Ovary (tissue), 3 donors: ENCODE measurements around the gene ARHGEF10L.

Experiments used
- EP300 ChIP-seq: sonication (generic); formaldehyde crosslinking; IDR thresholded peaks from one replicate; pipeline ENCODE4 v1.6.1; 2017; ENCODE audit warnings: antibody characterized with exemption
- POLR2A ChIP-seq: fragments of 450-650 bp; IDR thresholded peaks from one replicate; pipeline ENCODE4 v1.6.1; 2017; ENCODE audit warnings: antibody characterized with exemption, mild to moderate bottlenecking, moderate library complexity
- TF ChIP-seq, protein P1 (sequence below), 3 donors: fragments of 450-650 bp in 2 of 3; fragments of 200-600 bp in 1 of 3; IDR thresholded peaks; one replicate each; pipeline versions ENCODE4 v1.5.1 to v1.8.0; 2016 to 2022; ENCODE audit warnings: antibody characterized with exemption in 3 of 3, mild to moderate bottlenecking in 1 of 3
- donor health status: DM: no; HTN: no; CAD: no.

- TF ChIP-seq, protein P1, sequence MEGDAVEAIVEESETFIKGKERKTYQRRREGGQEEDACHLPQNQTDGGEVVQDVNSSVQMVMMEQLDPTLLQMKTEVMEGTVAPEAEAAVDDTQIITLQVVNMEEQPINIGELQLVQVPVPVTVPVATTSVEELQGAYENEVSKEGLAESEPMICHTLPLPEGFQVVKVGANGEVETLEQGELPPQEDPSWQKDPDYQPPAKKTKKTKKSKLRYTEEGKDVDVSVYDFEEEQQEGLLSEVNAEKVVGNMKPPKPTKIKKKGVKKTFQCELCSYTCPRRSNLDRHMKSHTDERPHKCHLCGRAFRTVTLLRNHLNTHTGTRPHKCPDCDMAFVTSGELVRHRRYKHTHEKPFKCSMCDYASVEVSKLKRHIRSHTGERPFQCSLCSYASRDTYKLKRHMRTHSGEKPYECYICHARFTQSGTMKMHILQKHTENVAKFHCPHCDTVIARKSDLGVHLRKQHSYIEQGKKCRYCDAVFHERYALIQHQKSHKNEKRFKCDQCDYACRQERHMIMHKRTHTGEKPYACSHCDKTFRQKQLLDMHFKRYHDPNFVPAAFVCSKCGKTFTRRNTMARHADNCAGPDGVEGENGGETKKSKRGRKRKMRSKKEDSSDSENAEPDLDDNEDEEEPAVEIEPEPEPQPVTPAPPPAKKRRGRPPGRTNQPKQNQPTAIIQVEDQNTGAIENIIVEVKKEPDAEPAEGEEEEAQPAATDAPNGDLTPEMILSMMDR (IDR thresholded peaks at IDR 0.05): no peak
- TF ChIP-seq POLR2A (no peak), EP300 (no peak)
Measured at GRCh38 chr1:17643861-17644703, 104.6 kb downstream of the ARHGEF10L start.
